GM18520 (cell line): ENCODE measurements around the gene ANKZF1.

Source experiments
- ATAC-seq: cut with Tn5 transposase; IDR thresholded peaks from one replicate; pipeline ENCODE4 v1.9.1; 2021; ENCODE audit not compliant: unreplicated experiment

Gene ANKZF1

DNA sequence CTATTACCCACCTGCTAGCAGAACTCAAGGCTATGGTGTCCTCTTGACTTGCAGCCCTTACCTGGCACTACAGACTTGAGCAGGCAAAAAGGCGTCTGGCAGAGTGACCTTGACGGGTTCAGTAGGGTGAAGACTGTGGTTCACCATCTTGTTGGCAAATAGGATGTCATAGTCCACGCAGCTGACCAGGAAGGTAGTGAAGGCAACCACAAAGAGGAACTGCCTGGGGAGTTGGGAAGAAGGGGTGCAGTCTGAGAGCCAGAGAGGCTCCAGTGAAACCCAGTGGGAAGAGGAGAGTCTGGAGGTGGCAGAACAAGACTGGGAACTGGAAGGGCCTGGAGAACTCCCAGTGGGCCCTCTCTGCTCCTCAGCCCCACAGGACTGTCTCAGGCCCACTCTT is 4.3 kb upstream of the ANKZF1 start:
- no peak for ATAC-seq

DNA sequence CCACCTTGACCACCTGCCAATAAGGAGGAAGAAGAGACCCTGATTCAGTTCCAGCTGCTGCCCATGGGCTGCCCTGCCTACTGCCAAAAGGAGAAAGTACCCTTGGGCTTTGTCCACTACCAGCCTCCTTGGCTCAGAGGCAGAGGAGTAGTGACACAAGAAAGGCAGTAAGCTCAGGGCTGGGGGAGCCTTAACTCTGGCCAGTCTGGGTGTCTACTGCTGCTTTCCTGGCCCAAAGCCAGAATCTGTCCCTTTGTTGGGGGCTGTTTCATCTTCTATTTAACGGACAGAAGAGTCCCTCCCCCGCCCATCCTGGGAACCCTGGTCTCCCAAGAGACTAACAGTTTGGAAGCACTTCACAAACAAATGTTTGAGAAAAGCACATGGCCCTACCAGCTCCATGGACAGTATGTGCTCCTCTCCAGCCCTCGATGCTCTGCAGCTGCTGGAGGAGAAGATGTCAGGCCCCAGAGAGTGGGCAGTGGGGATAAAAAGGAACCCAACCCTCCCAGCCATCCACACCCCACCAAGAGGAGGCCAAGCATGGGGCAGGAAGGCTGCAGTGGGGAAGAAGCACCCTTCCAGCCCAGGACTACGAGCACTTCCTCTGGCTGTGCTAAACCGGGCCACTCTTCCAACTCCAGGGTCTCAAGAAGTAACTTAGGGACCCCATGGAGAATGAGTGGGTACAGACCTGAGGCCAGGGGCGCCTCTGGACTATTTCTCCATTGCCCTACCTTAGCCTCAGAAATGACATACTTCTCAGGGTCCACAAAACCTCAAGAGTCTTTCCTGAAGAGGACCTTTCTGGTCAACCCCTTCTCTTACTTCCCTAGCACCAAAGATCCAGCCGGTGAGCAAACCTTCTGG is 1.3 kb upstream of the ANKZF1 start:
- no peak for ATAC-seq

DNA sequence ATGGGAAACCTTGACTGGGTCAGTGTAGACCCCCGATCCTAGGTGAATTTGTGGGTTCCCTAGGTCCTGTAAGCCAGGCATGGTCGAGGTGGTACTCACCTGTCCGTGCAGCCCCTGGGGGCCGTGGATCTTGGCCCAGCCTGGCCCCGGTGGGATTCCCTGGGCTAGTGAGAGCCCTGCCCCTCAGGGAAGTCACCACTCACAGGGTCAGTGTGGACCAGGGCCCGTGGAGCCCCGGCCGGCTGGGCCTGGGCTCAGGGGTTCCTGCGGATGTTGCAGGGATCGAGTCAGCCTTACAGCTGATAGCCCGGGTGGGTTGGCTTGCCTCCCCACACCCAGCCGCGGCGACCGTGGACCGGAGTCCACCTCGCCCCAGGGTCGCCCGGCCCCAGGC is 698 bp upstream of the ANKZF1 start:
- ATAC-seq, result no peak

DNA sequence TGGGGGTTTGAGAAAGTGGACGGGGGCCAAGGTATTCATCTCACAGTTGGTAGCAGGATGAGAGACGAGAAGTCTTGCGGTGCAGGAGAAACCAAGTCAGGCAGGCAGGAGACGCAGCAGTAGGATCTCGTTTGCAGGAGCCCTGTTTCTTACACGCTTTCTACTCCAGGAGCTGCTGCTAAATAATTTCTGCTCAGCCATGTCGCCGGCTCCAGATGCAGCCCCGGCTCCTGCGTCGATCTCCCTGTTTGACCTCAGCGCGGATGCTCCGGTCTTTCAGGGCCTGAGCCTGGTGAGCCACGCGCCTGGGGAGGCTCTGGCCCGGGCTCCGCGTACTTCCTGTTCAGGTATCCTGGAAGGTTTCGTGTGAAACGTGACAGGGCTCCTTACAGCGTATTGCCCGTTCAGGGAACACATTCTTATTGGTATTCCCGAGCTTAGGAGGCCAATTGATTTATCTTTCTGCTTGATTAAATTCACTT is 494 bp downstream of the ANKZF1 start:
- ATAC-seq, result no peak

DNA sequence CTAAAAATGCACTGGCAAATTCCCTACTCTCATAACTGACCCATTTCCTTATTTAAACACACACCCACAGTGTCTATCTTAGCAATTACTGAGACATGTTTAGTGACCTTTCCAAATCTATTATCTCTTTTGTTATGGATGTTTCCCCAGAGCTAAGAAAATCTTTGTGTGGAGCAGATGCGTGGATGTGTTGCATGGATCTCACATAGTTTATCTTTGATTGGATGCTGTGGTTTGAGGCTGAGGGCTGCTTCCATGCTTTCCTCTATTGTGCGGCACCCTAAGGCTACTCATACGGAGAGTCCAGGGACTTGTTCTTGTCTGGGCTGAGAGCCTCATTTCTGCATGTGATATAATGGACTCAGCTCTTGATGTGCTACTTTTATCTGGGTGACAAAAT is 4.7 kb downstream of the ANKZF1 start:
- no peak for ATAC-seq

DNA sequence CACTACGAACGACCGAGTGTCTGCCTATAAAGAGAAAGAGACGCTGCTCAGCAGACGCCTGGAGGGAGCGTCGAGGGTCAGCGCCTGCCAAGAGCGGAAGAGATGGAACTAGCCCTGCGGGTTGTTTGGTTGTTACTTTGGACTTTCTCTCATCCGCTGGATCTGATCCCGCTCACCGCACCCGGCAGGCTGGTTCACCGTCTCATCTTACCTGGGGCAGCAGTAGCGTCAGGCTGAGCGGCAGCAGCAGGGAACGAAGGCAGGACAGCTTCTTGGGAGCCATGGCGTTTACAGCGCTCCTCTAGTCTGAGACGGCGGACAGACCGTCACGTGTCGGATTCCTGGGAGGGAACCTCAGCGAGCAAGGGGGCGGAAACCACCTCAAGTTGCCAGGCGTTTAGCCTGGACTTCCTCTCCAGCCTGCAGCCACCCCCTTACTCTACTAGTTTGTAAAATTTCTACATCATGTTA is 13.7 kb downstream of the ANKZF1 start:
- no peak for ATAC-seq

DNA sequence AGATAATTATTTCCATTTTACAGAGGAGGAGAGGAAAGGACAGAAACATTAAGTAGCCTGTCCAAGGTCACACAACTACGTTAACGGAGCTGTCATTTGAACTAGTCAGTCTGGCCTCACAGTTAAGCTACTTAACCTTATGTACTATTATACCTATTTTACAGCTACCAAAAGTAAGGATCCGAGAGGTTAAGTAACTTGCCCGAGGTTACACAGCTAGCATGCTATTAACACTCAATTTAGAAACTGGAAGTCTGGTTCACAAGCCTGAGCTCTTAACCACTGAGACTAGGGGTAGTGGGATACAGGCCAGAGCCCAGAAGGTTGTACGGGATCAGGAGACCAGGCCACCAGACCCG is 15.2 kb downstream of the ANKZF1 start:
- no peak for ATAC-seq

DNA sequence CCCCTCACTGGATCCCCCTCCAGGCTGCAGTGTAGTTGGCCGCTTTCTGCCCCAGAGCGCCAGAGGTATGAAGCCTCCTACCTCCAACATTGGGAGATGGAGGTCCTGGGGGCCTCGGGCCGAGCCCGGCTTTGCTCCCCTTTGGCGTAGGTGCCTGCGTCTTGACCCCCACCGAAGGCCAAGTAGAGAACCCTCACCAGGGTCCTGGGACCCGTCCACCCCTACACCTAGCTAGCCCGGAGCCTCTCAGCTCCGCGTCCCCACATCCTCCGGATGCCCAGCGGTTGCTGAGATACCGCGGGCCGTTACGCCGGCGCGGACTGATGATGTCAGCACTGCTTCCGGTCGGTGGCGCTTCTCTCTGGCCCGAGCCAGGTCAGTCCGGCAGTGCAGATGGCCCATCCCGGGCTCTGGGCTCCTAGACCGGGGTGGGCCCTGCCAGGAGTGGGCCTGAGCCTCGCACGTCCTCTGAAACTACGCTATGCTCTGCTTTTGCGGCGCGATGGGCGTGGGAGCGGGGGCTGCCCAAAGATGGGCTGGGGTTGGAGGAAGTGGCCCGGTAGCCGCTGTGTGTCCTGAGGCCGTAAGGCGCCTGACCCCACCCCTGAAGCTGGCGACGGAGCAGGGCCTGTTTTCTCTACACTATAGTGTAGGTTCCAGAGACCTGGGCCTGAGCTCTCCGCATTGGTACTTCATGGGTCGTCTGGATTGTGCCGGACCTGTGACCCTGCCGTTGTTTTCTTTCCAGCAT is 15.7 kb downstream of the ANKZF1 start, which contains the start of the genes GLB1L and STK16:
TSS of gene GLB1L (minus strand) at position 297 of the 751 bp plus-strand sequence. CDS start 1,871 bp downstream, outside the sequence.
TSS of gene STK16 (plus strand) at position 332 of the 751 bp plus-strand sequence. CDS start 521 bp downstream, outside the sequence.
- ATAC-seq, result peak; percentile 68

DNA sequence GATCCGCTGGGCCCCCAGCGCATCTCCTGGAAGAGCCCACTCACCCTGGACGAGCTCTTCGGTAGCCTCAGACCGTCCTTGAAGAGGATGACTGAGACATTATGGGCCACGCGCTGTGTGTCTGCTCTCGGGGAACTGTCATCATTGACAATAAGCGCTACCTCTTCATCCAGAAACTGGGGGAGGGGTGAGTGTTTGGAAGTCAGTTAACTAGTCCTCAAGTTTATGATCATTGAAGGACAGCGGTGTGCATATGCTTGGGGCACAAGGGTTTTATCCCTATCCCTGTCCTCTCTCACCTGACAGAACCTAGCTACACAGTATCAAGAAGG is 16.3 kb downstream of the ANKZF1 start:
- ATAC-seq, result no peak

DNA sequence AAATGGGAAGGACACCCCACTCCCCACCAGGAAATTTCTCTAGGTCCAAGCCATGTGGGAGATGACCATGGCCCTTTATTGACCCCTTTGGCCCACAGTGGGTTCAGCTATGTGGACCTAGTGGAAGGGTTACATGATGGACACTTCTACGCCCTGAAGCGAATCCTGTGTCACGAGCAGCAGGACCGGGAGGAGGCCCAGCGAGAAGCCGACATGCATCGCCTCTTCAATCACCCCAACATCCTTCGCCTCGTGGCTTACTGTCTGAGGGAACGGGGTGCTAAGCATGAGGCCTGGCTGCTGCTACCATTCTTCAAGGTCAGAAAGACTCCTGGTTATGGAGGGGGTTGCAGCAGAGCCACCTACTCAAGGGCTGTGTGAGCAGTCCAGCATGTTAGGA is 17.0 kb downstream of the ANKZF1 start:
- no peak for ATAC-seq

DNA sequence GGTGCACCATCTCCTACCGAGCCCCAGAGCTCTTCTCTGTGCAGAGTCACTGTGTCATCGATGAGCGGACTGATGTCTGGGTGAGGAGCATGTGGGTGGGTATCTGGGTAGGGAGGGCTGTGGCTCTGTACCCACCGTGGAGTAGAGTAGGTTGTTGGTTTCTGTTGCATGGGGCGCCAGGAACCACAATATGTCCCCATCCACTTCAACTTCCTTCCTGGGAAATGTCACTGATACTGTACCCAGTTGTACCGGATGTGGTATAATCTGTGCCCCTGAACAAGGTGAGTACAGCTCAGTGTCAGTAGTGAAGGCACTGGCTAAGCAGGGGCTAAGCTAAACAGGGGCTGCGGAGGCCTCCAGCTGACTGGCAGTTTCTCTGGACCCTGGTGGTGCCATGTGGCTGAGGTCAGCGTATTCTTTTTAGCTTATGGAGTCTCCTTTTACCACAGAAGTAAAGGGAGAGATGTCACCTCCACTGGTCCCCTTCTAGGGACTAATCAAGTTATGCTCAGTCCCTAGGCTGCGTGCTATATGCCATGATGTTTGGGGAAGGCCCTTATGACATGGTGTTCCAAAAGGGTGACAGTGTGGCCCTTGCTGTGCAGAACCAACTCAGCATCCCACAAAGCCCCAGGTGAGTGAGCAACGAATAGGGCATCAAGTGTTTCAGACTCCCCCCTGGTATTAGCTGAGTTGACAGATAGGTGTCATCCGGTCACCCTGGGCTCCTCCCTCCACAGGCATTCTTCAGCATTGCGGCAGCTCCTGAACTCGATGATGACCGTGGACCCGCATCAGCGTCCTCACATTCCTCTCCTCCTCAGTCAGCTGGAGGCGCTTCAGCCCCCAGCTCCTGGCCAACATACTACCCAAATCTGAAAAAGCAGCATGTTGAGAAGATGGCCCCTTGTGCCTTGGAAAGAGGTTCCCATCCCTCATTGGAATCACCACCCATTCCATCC is 18.4 kb downstream of the ANKZF1 start:
- no peak for ATAC-seq

DNA sequence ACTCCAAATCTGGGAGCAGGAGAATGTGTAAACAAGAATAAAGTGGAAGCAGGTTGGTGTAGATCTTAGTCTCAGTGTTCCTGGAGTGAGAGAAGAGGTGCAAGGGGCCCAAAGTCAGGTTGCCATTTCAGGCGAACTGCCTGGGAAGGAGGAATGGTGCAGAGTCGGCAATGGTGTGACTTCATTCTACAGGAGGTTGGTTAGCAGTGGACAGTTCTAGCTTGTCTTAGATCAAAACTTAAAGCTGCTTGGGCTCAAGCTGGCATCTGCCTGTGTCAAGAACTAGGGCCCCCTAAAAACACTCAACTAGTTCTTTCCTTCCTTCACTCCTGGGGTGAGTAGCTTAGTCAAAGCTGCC is 19.2 kb downstream of the ANKZF1 start:
- ATAC-seq, result no peak

DNA sequence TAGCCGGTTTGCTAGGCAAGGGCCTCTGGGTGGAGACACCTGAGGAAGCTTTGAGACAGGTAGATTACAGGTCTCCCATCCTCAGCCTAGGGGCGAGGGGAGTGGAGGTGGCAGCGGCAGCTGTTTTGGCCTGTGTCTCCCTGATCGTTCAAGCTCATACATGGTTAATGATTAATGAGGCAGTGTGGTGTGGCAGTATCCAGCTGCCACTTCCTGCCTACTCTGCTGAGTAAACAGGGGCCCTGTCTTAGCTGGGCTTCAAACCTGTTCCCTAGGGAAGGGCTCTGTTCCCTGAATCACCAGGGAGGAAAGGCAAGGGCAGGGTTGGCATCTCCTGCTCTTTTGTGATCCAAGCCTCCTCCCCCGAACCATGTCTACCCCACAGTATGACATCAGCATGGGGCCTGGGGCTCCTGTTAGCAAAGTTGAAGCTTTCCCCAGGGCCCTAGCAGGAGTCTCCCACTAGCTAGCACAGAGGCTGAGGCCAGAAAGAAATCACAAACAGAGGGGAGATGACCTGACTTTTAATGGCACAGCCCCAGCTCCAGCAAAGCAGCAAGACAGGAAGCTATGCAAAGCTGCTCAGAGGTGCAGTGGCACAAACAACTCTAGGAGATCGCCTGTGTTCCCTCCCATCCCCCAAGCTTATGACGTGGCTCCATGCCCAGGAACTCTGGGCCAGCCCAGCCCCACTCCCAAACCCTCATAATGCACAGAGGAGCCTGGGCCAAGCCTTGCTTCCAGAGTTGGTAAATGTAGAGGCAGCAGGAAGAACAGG is 19.8 kb downstream of the ANKZF1 start:
- ATAC-seq, result peak; percentile 25

DNA sequence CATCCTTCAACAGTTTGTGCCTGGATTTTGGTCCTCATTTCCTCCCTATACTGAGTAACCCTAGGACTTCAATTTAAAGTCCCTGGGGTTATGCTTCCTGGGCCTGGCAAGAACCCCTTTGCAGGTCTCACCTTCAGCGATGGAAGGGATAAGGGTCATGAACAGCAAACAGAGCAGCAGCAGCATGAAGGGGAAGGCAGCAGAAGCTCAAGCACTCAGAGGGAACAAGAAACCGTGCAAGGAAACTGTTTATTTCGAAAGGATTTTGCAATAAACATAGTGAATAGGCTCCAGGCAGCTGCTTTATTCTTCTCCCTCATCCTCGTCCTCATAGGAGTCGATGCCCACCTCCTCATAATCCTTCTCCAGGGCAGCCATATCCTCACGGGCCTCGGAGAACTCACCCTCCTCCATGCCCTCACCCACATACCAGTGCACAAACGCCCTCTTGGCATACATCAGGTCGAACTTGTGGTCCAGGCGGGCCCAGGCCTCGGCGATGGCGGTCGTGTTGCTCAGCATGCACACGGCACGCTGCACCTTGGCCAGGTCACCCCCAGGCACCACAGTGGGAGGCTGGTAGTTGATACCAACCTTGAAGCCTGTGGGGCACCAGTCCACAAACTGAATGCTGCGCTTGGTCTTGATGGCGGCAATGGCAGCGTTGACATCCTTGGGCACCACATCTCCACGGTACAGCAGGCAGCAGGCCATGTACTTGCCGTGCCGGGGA is 20.6 kb downstream of the ANKZF1 start:
- no peak for ATAC-seq

DNA sequence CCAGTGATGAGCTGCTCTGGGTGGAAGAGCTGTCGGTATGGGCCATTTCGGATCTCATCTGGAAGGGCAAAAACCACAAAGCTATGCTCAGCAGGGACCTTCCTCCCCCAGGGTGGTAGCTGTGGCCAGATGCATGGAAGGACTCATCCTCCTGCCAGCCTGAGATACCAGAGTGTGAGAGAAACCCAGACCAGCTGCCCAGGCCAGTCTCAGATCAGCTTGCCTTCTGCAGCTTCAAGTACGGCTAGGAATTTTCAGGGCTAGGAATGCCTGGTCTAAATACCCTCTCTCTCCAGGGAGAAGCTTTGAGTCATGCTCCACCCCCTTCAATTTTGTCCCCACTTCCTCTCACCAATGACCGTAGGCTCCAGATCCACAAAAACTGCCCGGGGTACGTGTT is 22.1 kb downstream of the ANKZF1 start:
- ATAC-seq, result no peak

DNA sequence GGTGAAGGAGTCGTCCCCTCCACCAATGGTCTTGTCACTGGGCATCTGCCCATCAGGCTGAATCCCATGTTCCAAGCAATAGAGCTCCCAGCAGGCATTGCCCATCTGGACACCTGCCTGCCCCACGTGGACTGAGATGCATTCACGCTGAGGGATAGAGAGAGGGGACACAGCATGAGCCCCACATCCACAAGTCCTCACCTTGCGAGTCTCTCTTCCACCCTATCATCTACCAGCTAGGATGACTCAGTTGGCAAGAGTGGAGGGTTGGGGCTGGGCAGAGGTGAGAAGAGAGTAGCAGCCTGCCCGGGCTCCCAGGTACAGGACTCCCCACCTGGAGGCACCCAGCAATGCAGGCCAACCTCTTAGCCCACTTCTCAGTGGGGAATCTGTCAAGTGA is 22.5 kb downstream of the ANKZF1 start:
- no peak for ATAC-seq

DNA sequence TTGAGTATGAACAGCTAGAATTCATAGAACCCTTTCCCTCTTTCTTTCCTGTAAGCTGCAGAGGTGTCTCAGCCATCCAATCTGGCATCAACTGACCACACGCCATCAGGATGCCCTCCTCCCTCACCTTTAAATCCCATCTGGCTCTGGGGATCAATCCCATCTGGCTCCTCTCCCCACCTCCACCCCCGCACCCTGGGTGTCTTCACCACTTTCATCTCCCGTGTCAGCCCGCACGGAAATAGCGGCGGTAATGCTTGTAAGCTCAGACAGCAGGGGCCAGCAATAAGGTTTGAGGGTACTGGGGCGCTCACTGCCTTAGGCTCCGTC is 22.9 kb downstream of the ANKZF1 start:
- no peak for ATAC-seq

DNA sequence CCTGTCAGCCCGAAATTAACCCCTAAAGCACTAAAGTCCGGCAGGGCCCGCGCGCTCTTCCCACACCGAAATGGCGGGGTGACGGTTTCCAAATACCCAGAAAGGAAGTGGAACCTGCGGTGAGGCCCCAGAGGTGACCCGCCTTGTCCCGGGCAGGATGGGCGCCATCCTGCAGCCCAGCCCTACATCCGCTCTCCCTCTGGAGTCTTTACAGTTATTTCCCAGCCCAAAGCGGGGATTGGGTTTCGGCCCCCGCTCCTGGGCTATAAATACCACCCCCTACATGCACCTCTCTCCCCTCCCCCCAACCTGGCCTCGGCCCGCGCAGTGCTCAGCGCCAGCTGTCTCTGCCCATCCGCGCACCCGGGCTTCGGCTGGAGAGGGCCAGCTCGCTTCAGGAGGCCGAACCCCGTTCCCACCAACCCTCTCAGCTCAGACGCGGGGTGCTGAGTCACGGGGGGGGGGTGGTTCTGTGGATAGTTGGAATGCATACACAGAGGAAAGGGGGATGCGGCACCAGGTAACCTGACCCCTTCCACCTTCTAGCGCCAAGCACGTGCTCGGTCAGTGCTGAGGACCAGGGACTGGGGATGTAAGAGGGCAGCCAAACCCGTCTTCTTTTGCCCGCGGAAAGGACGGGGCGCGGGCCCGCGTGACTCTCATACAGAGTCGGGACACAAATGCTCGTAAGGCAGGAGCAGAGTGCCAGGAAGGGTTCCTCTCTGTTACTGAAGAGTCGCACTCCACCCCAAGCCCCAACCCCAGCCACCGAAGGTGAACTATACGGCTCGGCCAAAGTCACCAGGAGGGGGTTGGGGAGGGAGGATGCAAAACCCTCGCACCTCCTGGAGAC is 23.5 kb downstream of the ANKZF1 start, which contains the start of gene TUBA4B:
TSS of gene TUBA4B (plus strand) at position 344 of the 853 bp plus-strand sequence. CDS start at position 509, 165 bp downstream.
- no peak for ATAC-seq
